Measurements from ENCODE around the gene PRSS57. TPM values are rescaled to one million over a fixed set of nuclear protein-coding genes. Genes with fewer than 3 reads are reported as not detected.

The PRSS57 gene
- total and polyA plus RNA-seq, 2 of the 8 experiments (the other 6 are each of a cell fraction or from before 2014, with no cell fraction given) = not detected

- Histone ChIP-seq H2AK5ac (ENCODE audit: low read depth, low read length) (no peak within 1 kb of the TSS), H3K79me1 (ENCODE audit: low read depth, low read length) (0 out of 2 replicates have a peak, but pooled peaks cover 3% of the 10 kb centered on the region), H2BK12ac (ENCODE audit: low read depth, low read length) (no peak within 1 kb of the TSS), H3K36me3 (ENCODE audit: control insufficient read depth in 2 of 4, insufficient read depth in 4 of 4, low read length in 3 of 4) (no peaks in the 10 kb centered on the region), H3K4me1 (replicated peaks in 1 of 4; ENCODE audit: control insufficient read depth in 3 of 4, insufficient read depth in 4 of 4, low read length in 3 of 4) (peaks cover 0 to 10% (median 1%) of the 10 kb centered on the region in 4 experiments; a peak in 4 of 7 replicates), H3K23ac (ENCODE audit: insufficient read length) (no peak within 1 kb of the TSS), H3K4me3 (ENCODE audit: extremely low read depth in 1 of 4, insufficient read depth in 2 of 4, low read depth in 3 of 4, low read length in 4 of 4) (peak within 1 kb of the TSS in 2 of 4 experiments; percentile 15 to 43; a peak in 2 of 8 replicates), H3K4ac (replicated peaks; ENCODE audit: insufficient read length, low read depth, low read length) (no peak within 1 kb of the TSS), H3K9me3 (ENCODE audit: insufficient read depth in 2 of 2, low read depth in 1 of 2, low read length in 1 of 2) (no peaks in the 10 kb centered on the region), H3K56ac (replicated peaks; ENCODE audit: insufficient read length, low read depth, low read length) (no peak within 1 kb of the TSS), H4K20me1 (replicated peaks in 1 of 2; ENCODE audit: control insufficient read depth in 1 of 2, insufficient read depth in 2 of 2, low read length in 2 of 2) (peaks cover 0 to 7% of the 10 kb centered on the region in 2 experiments), H3K27ac (ENCODE audit: low read depth, low read length) (no peak within 1 kb of the TSS), H2BK120ac (replicated peaks; ENCODE audit: low read depth, low read length) (no peak within 1 kb of the TSS), H4K91ac (replicated peaks; ENCODE audit: insufficient read length, low read length) (no peak within 1 kb of the TSS), H3K79me2 (ENCODE audit: control insufficient read depth in 1 of 2, insufficient read depth in 2 of 2, low read length in 2 of 2) (no peaks in the 10 kb centered on the region), H3K9ac (replicated peaks in 1 of 4; ENCODE audit: extremely low read depth in 1 of 4, low read depth in 3 of 4, low read length in 3 of 4) (no peak within 1 kb of the TSS), H2AFZ (ENCODE audit: low read length) (no peak within 1 kb of the TSS), H2BK15ac (ENCODE audit: low read length) (no peak within 1 kb of the TSS), H4K5ac (ENCODE audit: insufficient read length, low read depth, low read length) (no peak within 1 kb of the TSS), H2BK20ac (ENCODE audit: low read length) (no peak within 1 kb of the TSS), H3K27me3 (replicated peaks in 1 of 4; ENCODE audit: control insufficient read depth in 3 of 4, extremely low read depth in 1 of 4, insufficient read depth in 3 of 4, low read length in 3 of 4) (peaks cover 0 to 22% (median 10%) of the 10 kb centered on the region in 4 experiments; a peak in 5 of 7 replicates), H3K18ac (ENCODE audit: extremely low read depth, low read length) (no peak within 1 kb of the TSS), H2BK5ac (ENCODE audit: low read depth, low read length) (no peak within 1 kb of the TSS), H3K4me2 (ENCODE audit: insufficient read depth in 1 of 2, low read depth in 2 of 2, low read length in 2 of 2) (peak within 1 kb of the TSS; percentile 24 to 57; a peak in 3 of 4 replicates), H4K8ac (ENCODE audit: extremely low read depth, insufficient read depth, low read length) (no peak within 1 kb of the TSS; the same call in none of the 2 replicates), H3K14ac (ENCODE audit: insufficient read length) (no peak within 1 kb of the TSS), H3K23me2 (ENCODE audit: low read depth, low read length) (peaks cover 6% of the 10 kb centered on the region; the same call in 1 of the 2 replicates)
- WGBS, 2 experiments (ENCODE audit: extremely low coverage in 1 of 2, insufficient coverage in 1 of 2, insufficient read length in 1 of 2, insufficient replicate concordance in 2 of 2, low coverage in 1 of 2, low lambda C conversion rate in 2 of 2, missing lambda C conversion rate in 1 of 2) = 72% methylated on average over 16 of the region's 63 CpGs; no CpG with 5 or more reads in 1 of the 2 experiments
- FAIRE-seq (no peak), DNase-seq (ENCODE audit: low read depth in 1 of 2, low spot score in 2 of 2) (no peak)
- CTCF ChIA-PET (ENCODE audit: partially characterized antibody) = interaction anchor here (0.6 to 1.3 kb wide), 5 partner anchors 8 to 91 kb away, joined by 3 to 5 read pairs (median 3); no protein-coding TSS in a partner anchor
- POLR2A ChIA-PET (ENCODE audit: partially characterized antibody) = interaction anchor here (1.1 to 1.4 kb wide), 2 partner anchors 14 to 32 kb away, joined by 3 to 5 read pairs; partner anchors contain the start of gene PALM
- no peak for TF ChIP-seq HDAC2 (IDR thresholded peaks at IDR 0.05; ENCODE audit: borderline replicate concordance in 1 of 2, low read depth in 2 of 2, low read length in 2 of 2)
- no peak for TF ChIP-seq ATF2 (IDR thresholded peaks at IDR 0.05; ENCODE audit: low read length)
- no peak for TF ChIP-seq NANOG (IDR thresholded peaks at IDR 0.05; ENCODE audit: insufficient read depth, low read depth, low read length, poor library complexity, severe bottlenecking)
- TF ChIP-seq CREB1 (IDR thresholded peaks at IDR 0.05) = no peak
- TF ChIP-seq ZNF274 (IDR thresholded peaks at IDR 0.05; ENCODE audit: borderline replicate concordance, extremely low read depth, low read length) = no peak
- no peak for TF ChIP-seq ASH2L (IDR thresholded peaks at IDR 0.05; ENCODE audit: low read length)
- TF ChIP-seq SAP30 (IDR thresholded peaks at IDR 0.05; ENCODE audit: insufficient read depth, insufficient replicate concordance, low read length) = no peak
- no peak for TF ChIP-seq JUN (IDR thresholded peaks at IDR 0.05; ENCODE audit: low read depth, low read length)
- no peak for TF ChIP-seq SP2 (IDR thresholded peaks at IDR 0.05; ENCODE audit: low read length)
- no peak for TF ChIP-seq BACH1 (IDR thresholded peaks at IDR 0.05; ENCODE audit: low read length)
Observed at GRCh38 chr19:676339-677105, 18.7 kb downstream of the PRSS57 start, which contains the start of gene FSTL3. Gene FSTL3 (plus strand): TSS chr19:676392. CDS start chr19:676424, 32 bp downstream.

Data from H1 (cell line).